HG03108 (cell line): ENCODE measurements around the gene RHOH.
A peak's percentile ranks its signal among the peaks of the same experiment; 100 is the strongest.

ENCODE experiments used
- ATAC-seq: cut with Tn5 transposase; IDR thresholded peaks from one replicate; pipeline ENCODE4 v1.9.1; 2021; ENCODE audit warnings: moderate library complexity; ENCODE audit not compliant: unreplicated experiment

The RHOH gene

DNA sequence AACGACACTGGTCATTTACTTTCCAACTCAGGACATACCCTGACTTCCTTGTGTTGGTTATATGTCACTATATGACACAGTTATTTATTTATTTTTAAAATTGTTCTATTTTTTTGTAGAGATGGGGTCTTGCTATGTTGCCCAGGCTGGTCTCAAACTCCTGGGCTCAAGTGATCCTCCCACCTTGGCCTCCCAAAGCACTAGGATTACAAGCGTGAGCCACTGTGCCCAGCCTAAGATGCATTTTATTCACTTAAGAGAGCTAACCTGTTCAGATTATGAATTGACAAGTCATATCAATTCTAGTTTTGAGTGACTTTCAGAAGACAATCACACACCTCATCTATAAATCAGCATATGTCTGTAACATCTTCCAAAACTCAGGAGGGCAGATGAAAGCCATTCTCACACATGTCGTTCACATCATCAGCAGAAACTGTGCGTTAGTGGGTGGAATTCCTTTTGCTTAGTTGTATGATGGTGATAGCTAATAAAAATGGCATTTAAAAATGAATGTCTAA is 9.4 kb upstream of the RHOH start:
- no peak for ATAC-seq

DNA sequence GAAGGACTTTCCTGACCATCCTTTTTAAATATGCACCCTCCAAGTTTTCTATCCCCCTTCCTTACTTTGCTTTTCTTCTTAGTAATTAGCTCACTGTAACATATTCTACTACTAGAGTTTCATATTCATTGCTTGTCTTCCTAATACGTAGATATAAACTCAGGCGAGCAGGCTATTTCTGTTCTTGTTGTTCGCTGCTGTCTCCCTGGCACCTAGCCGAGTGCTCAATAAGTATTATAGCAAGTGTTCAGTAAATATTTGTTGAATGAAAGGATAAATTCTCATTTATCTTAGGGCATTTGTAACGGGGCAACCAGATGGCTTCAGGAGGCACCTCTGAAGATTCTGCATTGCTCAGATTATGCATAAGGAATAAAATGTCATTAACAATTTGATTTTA is 6.8 kb upstream of the RHOH start:
- no peak for ATAC-seq

GRCh38 chr4:40190465-40190864 is 6.4 kb upstream of the RHOH start:
- no peak for ATAC-seq

DNA sequence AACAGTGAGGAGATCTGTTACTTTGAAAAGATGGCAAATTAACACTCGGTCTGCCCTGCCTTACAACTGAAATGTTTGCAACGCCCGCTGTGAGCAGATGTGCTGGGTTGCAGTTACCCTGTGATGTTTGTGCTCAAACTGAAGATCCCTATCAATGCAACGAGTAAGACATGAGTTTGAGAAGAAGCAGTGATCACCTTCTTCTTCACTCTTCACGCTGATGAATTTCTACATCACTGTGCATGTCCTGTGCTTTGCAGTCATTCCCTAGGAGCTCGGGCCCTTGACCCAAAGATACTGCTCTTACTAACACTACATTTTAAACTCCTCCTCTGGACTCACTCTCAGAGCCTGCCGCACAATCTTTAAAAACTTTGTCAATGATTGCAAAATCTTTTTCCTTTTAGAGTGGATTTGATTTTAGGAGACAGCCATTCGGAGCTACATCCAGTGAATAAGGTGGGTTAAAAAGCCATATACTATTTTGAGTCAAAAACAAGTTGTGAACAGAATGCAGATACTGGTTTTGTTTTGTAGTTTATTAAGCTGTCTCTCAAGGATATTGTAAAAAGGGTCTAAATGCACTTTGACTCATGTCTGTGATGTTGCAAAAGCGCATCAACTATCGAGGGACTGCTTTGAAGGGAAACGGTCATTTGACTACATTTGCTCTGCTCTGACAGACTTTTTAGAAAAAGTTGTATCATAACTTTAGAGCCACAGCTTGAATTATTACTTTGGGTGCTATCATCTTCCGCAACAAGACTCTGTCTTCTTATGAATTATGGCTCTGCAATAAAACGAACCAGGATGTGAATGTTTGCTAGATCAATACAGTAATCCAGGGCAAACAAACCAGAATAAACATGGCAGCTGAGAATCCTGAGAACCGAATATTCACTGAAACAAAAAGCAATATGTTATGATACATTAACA is 5.7 kb upstream of the RHOH start:
- no peak for ATAC-seq

DNA sequence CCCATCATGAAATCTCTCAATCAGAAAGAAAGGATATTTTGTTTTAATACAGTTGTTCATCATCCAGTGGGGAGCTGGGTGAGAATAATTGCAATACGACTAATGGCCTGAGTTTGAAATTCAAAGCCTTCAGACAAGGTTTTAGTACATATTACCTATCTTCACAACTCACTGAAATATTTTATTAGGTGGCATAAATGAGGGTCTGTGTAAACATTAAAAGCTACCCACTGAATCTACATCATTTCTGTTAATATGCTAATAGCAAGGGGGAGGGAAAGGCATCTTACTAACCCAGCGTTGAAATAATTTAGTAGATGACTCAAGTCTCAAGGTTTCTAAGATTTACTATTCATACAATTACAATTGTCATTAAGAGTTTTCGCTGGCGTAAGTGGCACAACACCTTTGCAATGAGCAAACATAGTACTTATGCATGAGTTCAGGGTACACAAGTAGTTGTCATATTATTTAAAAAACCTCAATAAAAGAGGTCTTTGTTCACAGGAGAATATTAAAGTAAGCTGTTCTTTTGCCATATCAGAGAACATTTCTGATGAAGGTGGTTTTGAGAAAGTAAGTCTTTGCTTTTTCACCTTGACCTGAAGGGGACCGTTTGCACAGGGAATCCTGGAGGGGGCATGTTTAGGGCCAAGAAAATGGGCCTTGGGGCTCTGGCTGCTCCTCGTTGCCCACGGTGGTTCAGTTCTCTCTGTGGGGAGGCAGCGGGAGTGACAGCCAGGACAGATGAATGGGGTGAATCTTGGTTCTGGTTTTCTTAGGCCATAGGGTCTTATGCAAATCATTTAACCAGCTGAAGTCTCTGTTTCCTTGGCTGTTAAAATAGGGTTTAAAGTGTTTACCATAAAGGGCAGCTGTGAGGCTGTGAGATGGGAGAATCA is 4.5 kb upstream of the RHOH start:
- peak; percentile 37 for ATAC-seq

- peak; percentile 25 for ATAC-seq
These were observed 3.7 kb upstream of the RHOH start for GRCh38 chr4:40193016-40193571.

DNA sequence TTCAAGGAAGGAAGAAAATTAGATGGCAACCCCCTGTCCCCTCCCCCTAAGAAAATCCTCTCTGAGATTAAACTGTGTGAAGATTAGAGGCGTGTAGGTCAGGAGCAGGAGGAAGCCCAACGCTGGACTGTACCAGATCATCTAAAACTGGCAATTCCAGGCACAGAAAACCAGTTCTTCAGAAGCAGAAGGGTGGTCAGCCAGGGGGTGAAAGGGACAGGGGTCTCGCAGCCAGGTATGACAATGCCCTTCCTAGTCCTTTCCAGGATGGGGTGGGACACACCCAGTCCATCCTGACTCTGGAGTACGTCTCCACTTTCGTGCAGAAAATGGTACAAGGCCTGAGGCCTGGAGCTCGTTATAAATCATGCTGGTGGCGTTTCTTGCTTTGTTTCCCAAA is 3.3 kb upstream of the RHOH start:
- ATAC-seq: peak; percentile 2

DNA sequence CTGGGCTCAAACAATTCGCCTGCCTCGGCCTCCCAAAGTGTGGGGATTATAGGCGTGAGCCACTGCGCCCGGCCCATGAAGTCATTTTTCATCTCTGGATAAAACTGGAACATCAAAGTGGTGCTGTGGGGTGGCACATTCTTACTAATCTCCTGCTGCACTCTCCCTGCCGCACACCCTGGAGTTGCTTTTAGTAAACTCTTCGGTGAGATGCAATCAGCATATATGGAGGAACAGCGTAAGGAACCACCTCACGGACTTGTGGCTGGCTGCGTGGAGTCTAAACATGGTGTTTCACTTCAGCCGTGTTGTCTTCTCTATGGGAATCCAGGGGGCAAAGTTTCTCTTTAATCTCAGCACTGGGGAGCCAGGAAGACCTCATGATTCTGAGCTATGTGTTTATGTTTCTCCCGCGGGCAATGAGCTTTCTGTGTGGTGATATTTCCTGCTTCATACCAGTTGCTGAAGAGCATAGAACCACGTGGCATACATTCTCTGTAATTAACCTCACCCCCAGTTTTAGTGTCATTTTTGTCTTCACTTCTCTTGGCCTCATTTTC is 2.1 kb upstream of the RHOH start:
- ATAC-seq: no peak

GRCh38 chr4:40195182-40196177 is 1.4 kb upstream of the RHOH start:
- ATAC-seq: no peak

DNA sequence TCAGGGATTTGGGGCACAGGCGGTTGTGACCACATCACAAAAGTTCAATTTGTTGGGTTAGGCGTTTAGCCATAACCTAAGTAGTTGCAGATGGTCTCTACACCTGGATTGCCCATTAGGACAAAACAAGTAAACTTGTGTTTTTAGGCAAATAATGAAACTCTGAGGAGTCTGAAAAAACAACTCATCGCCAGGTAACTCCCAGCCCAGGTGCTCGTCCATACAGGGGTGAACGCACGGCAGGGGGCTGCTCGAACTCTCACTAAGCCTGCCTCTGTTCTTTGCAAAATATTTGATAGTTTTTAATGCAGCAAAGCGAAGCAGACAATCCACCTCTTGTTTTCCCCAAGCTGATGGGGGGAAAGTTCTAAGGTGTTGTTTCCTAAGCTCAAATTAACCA is 559 bp upstream of the RHOH start:
- no peak for ATAC-seq

DNA sequence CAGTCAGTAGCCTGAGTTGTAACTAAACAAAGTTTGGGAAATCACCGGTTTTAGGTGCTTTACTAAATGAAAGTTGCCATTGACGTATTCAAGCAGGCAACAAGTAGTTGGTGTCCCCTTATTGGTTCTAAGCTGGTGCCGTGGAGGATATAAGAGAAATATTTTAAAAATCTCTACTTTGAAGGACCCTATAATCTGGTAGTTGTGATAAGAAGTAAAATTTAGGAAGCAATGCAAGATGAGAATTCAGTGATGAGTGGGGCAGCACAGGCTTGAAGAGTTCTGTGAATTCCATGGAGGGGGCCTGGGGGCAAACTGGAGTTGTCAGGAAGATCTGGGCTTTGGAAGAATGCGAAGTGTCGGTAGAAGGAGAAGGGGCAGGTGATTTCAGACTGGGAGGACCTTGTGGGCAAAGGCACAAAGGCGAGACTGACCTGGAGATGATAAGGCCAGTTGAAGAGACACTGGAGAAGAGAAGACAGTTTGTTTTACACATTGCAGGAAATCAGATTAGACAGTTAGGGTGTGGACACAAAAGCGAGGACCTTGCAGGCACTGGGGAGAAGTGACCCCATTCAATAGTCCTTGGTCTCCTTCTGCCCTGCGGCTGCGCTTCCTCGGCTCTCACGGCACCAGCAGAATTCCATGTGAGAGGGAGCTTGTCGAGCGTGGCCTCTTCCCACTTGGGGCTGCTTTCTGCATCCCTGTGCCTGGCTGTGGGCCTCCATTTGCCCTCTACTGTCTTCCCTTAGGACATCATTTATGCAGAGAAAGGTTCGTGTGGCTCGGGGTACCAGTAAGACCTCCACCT is 1.3 kb downstream of the RHOH start:
- ATAC-seq: no peak

- no peak for ATAC-seq
These were observed 2.4 kb downstream of the RHOH start for GRCh38 chr4:40199179-40199670.

- ATAC-seq: peak; percentile 52
These were observed 3.4 kb downstream of the RHOH start for GRCh38 chr4:40199999-40200874.

GRCh38 chr4:40200875-40201801 is 4.3 kb downstream of the RHOH start:
- ATAC-seq: no peak

GRCh38 chr4:40201898-40202297 is 5.1 kb downstream of the RHOH start:
- no peak for ATAC-seq

DNA sequence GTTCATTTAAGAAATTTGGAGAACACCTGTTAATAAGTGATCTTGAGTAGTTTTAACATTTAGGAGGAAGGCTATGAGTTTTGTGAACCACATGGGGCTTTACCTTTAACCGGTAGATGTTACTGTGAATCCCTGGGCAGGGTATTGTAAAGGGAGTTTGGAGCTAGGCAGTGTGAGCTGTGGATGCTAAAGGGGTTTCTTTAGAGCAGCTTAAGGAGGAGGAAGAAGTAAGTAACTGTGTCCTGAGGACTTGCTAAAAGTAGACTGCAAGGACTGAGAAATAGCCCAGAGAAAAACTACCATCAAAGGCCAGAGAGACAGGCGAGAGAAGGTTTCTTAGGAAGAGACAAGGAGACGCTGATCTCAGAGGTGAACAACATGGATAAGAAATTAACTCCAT is 5.6 kb downstream of the RHOH start:
- ATAC-seq: no peak
